ENCODE data around the gene ATP1B3.

The ATP1B3 gene

DNA sequence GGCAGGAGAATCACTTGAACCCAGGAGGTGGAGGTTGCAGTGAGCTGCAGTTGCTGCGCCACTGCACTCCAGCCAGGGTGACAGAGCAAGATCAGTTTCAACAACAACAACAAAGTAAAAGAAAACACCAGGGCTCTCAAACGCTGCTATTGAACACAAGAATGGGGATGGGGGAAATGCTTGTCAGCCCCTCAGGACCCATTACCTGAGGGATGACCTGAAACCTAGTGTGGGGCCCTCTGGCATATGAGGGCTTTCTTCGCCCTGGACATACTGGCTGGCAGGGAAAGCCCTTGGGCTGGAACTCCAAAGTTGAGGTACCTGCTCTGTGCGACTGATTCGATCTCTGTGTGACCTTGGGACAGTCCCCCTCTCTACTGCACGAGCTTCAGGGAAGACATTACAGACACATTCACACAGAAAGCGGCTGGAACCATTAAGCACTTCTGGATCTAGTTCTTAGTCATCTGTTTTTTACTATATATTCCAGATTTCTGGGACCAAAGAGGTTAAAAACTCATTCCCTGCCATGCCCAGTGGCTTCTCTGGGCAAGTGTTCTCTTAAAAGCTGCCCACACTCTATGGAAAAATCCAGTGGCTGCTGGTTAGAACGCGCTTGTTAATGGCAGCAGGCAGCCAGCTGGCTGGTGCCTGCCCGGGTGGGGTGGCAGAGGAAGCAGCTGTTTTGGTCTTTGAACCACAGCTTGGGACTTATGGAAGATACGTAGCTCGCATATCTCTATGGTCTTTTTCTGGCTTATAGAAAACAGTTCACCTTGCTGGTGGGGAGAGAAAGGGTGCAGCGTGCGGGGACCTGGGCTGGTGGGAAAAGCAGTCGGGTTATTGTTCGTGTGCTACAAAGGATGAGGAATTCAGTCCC lies 57.2 kb downstream of the ATP1B3 start:
- TF ChIP-seq ZNF426 (tag by site-specific recombination; IDR thresholded peaks at IDR 0.05) (no peak), BCL6B (tag by site-specific recombination; IDR thresholded peaks at IDR 0.05) (no peak), ZNF621 (tag by site-specific recombination; IDR thresholded peaks at IDR 0.05) (no peak), MYNN (tag by site-specific recombination; IDR thresholded peaks at IDR 0.05; ENCODE audit: borderline replicate concordance) (no peak), TCF7L2 (IDR thresholded peaks at IDR 0.05; ENCODE audit: borderline replicate concordance, low read depth, low read length) (no peak), ZNF585B (tag by site-specific recombination; IDR thresholded peaks at IDR 0.05) (no peak), ZFP3 (tag by site-specific recombination; IDR thresholded peaks at IDR 0.05; ENCODE audit: low read depth) (no peak), PBX3 (CRISPR knock-in tag; IDR thresholded peaks at IDR 0.05) (no peak), SP2 (tag by site-specific recombination; IDR thresholded peaks at IDR 0.05) (no peak), ZNF555 (tag by site-specific recombination; conservative IDR thresholded peaks at IDR 0.05) (no peak), ZNF600 (tag by site-specific recombination; IDR thresholded peaks at IDR 0.05) (no peak), ZNF214 (tag by site-specific recombination; IDR thresholded peaks at IDR 0.05; ENCODE audit: borderline replicate concordance) (no peak), KLF9 (tag by site-specific recombination; IDR thresholded peaks at IDR 0.05; ENCODE audit: low read depth) (no peak), ZNF558 (tag by site-specific recombination; IDR thresholded peaks at IDR 0.05) (no peak), ZBTB48 (tag by site-specific recombination; IDR thresholded peaks at IDR 0.05) (no peak), ZNF335 (tag by site-specific recombination; conservative IDR thresholded peaks at IDR 0.05) (no peak)
- Histone ChIP-seq H3K27ac (ENCODE audit: extremely low read depth, low read depth, low read length) (no peak overlapping the region), H3K9me3 (ENCODE audit: control insufficient read depth, insufficient read depth, low read depth, low read length) (no peaks in the 10 kb centered on the region), H3K4me3 (ENCODE audit: low read depth, low read length) (no peak overlapping the region), H3K36me3 (ENCODE audit: control insufficient read depth in 2 of 2, insufficient read depth in 1 of 2, low read length in 2 of 2) (no peaks in the 10 kb centered on the region), H3K4me1 (ENCODE audit: control insufficient read depth, insufficient read depth, low read length) (no peaks in the 10 kb centered on the region)
- POLR2A ChIA-PET: no interaction called here
- CTCF ChIA-PET: no interaction called here

DNA sequence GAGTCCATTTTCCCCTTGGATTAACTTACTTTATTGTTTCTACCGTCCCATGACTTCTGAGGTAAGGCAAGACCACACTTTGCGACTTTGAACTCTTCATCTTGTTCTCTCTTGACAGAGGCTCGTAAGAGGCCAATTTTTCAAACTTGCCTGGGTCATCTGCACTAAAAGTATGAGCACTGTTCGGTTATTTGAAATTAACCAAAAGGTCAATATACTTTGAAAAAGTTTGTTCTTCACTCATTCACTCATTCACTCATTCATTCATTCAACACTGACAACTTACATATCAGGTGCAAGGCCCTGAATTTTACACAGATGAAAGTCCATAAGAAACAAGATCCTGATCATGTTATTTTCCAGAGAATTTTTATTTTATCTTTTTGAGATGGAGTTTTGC lies 57.9 kb downstream of the ATP1B3 start:
- ChIA-PET CTCF (no interaction called here), POLR2A (no interaction called here)
- Histone ChIP-seq H3K4me1 (ENCODE audit: control insufficient read depth, insufficient read depth, low read length) (no peaks in the 10 kb centered on the region), H3K27ac (ENCODE audit: extremely low read depth, low read depth, low read length) (no peak overlapping the region), H3K9me3 (ENCODE audit: control insufficient read depth, insufficient read depth, low read depth, low read length) (no peaks in the 10 kb centered on the region), H3K36me3 (ENCODE audit: control insufficient read depth in 2 of 2, insufficient read depth in 1 of 2, low read length in 2 of 2) (no peaks in the 10 kb centered on the region), H3K4me3 (ENCODE audit: low read depth, low read length) (no peak overlapping the region)
- TF ChIP-seq GLIS1 (tag by site-specific recombination; IDR thresholded peaks at IDR 0.05): no peak
- TF ChIP-seq, protein P1, sequence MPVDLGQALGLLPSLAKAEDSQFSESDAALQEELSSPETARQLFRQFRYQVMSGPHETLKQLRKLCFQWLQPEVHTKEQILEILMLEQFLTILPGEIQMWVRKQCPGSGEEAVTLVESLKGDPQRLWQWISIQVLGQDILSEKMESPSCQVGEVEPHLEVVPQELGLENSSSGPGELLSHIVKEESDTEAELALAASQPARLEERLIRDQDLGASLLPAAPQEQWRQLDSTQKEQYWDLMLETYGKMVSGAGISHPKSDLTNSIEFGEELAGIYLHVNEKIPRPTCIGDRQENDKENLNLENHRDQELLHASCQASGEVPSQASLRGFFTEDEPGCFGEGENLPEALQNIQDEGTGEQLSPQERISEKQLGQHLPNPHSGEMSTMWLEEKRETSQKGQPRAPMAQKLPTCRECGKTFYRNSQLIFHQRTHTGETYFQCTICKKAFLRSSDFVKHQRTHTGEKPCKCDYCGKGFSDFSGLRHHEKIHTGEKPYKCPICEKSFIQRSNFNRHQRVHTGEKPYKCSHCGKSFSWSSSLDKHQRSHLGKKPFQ (tag by site-specific recombination; IDR thresholded peaks at IDR 0.05): no peak
- no peak for TF ChIP-seq ZSCAN30 (tag by site-specific recombination; IDR thresholded peaks at IDR 0.05)
- TF ChIP-seq TRIM28 (IDR thresholded peaks at IDR 0.05; ENCODE audit: borderline replicate concordance, low read length): no peak
- TF ChIP-seq ZBTB21 (tag by site-specific recombination; IDR thresholded peaks at IDR 0.05): no peak
- TF ChIP-seq ZNF292 (tag by site-specific recombination; IDR thresholded peaks at IDR 0.05; ENCODE audit: borderline replicate concordance, low read depth): no peak
- TF ChIP-seq ZNF211 (tag by site-specific recombination; IDR thresholded peaks at IDR 0.05; ENCODE audit: low read depth): no peak
- TF ChIP-seq GLI2 (tag by site-specific recombination; IDR thresholded peaks at IDR 0.05; ENCODE audit: borderline replicate concordance, low read depth): no peak
- TF ChIP-seq ZNF664 (tag by site-specific recombination; IDR thresholded peaks at IDR 0.05): no peak
- TF ChIP-seq ATF2 (tag by site-specific recombination; IDR thresholded peaks at IDR 0.05; ENCODE audit: low read depth): no peak
- TF ChIP-seq ZFHX2 (tag by site-specific recombination; conservative IDR thresholded peaks at IDR 0.05): no peak
- no peak for TF ChIP-seq ZNF837 (tag by site-specific recombination; IDR thresholded peaks at IDR 0.05)
- TF ChIP-seq ZBTB1 (tag by site-specific recombination; IDR thresholded peaks at IDR 0.05): no peak
- no peak for TF ChIP-seq ZNF433 (tag by site-specific recombination; IDR thresholded peaks at IDR 0.05; ENCODE audit: low read depth)
- no peak for TF ChIP-seq SCRT1 (tag by site-specific recombination; IDR thresholded peaks at IDR 0.05; ENCODE audit: borderline replicate concordance)
- TF ChIP-seq ZBTB48 (tag by site-specific recombination; IDR thresholded peaks at IDR 0.05): no peak
